Subcutaneous abdominal adipose tissue (tissue), 5 donors: ENCODE results near the gene FAM193B.

Source experiments
- H3K27ac ChIP-seq: one replicate; pipeline ENCODE4 v1.7.0; 2013; ENCODE audit warnings: low read depth, mild to moderate bottlenecking, inconsistent platforms, low read length, moderate library complexity
- H3K27me3 ChIP-seq, 5 donors: one replicate each; pipeline ENCODE4 v1.7.0; 2013; ENCODE audit warnings: low read length in 5 of 5, inconsistent platforms in 1 of 5; ENCODE audit not compliant: control insufficient read depth in 5 of 5, insufficient read depth in 4 of 5
- H3K36me3 ChIP-seq, 5 donors: one replicate each; pipeline ENCODE4 v1.7.0; 2013; ENCODE audit warnings: low read length in 5 of 5; ENCODE audit not compliant: control insufficient read depth in 5 of 5, insufficient read depth in 5 of 5
- H3K4me1 ChIP-seq, 5 donors: one replicate each; pipeline ENCODE4 v1.7.0; 2013; ENCODE audit warnings: low read length in 5 of 5, mild to moderate bottlenecking in 3 of 5, moderate library complexity in 1 of 5; ENCODE audit not compliant: control insufficient read depth in 5 of 5, insufficient read depth in 5 of 5
- H3K4me3 ChIP-seq, 5 donors: one replicate each; pipeline ENCODE4 v1.7.0; 2013; ENCODE audit warnings: low read length in 5 of 5, low read depth in 1 of 5
- H3K9ac ChIP-seq, 5 donors: one replicate each; pipeline ENCODE4 v1.7.0; 2013; ENCODE audit warnings: low read length in 5 of 5, mild to moderate bottlenecking in 4 of 5, moderate library complexity in 3 of 5
- H3K9me3 ChIP-seq, 5 donors: one replicate each; pipeline ENCODE4 v1.7.0; 2013; ENCODE audit warnings: low read length in 5 of 5; ENCODE audit not compliant: control insufficient read depth in 5 of 5
- donor health status: healthy.
- donor health status: healthy.
- donor health status: healthy.
- donor health status: healthy.
- donor health status: healthy.

Gene FAM193B

DNA sequence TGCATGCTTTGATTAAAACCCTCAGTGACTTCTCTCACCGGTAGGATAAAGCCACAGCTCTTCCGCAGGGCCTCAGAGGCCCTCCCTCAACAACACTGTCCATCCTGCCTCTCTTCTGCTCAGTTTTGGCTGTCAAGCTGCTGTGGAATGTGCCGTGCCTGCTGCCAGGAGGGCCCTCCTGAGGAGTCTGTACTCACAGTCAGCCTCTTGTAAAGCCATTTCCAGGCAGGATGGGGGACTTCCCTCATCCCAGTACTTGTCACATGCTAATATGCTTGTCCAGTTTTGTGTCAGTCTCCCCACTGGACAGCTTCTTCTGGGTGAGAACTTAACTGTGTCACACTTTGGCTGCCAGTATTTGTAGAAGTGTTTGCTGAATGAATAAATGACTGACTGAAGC, 23.7 kb downstream of the FAM193B start:
- Histone ChIP-seq H3K9ac (no peak overlapping the region), H3K27ac (no peak overlapping the region), H3K4me3 (no peak overlapping the region)

GRCh38 chr5:177529247-177530203, 24.8 kb downstream of the FAM193B start:
- Histone ChIP-seq H3K36me3 (peaks cover 0 to 94% (median 89%) of the 10 kb centered on the region in 5 donors), H3K9ac (no peak overlapping the region), H3K4me3 (no peak overlapping the region), H3K27ac (no peak overlapping the region), H3K27me3 (no peaks in the 10 kb centered on the region), H3K9me3 (no peaks in the 10 kb centered on the region), H3K4me1 (no peaks in the 10 kb centered on the region)

More for the DNA sequence above, 23.7 kb downstream of the FAM193B start:
- Histone ChIP-seq H3K36me3 (peaks cover 0 to 90% (median 79%) of the 10 kb centered on the region in 5 donors), H3K27me3 (no peaks in the 10 kb centered on the region), H3K4me1 (no peaks in the 10 kb centered on the region), H3K9me3 (no peaks in the 10 kb centered on the region)

GRCh38 chr5:177528631-177529030, 25.7 kb downstream of the FAM193B start:
- Histone ChIP-seq H3K9ac (no peak overlapping the region), H3K27ac (no peak overlapping the region), H3K4me1 (no peaks in the 10 kb centered on the region), H3K27me3 (no peaks in the 10 kb centered on the region), H3K4me3 (no peak overlapping the region), H3K9me3 (no peaks in the 10 kb centered on the region), H3K36me3 (peaks cover 0 to 97% (median 91%) of the 10 kb centered on the region in 5 donors)

DNA sequence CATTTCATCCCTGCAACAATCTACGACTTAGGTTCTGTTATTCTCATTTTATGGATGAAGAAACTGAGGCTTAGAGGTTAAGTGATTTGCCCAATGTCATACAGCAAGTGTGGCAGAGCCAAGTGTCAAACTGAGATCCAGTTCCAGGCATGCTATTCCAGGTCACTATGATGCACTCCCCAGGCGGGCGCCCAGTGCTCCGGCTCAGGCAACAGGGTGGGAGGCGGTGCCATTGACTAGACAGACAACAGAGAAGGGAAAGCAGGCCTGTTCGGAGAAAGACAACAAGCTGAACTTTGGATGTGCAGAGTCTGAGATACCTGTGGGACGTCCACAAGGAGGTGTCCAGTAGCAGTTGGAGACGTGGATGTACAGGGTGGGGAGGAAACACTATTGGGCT, 26.8 kb downstream of the FAM193B start:
- Histone ChIP-seq H3K27me3 (no peaks in the 10 kb centered on the region), H3K4me3 (no peak overlapping the region), H3K27ac (no peak overlapping the region), H3K4me1 (no peaks in the 10 kb centered on the region), H3K9ac (no peak overlapping the region), H3K9me3 (no peaks in the 10 kb centered on the region), H3K36me3 (peaks cover 0 to 94% (median 91%) of the 10 kb centered on the region in 5 donors)

DNA sequence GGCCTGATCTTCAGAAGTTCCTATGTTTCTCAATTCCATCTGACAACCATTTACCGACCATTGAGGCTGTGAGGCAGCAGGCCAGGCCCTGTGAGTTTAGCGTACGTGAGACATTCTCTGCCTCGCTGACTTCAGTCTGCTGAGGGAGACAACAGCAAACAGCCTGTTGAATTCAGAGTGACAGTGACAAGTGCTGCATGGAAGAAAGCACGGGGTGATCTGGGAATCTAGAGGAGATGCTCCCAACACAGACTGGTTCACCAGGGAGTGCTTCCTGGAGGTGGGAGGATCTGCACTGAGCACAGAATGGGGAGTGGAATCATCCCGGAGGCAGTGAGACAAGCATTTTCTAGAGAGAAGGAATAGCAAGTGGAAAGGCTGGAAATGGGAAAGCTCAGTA, 27.6 kb downstream of the FAM193B start:
- H3K9me3 ChIP-seq, result no peaks in the 10 kb centered on the region
- no peak overlapping the region for H3K4me3 ChIP-seq
- H3K27me3 ChIP-seq, result no peaks in the 10 kb centered on the region
- H3K9ac ChIP-seq, result no peak overlapping the region
- H3K27ac ChIP-seq, result no peak overlapping the region
- H3K36me3 ChIP-seq, result peaks cover 0 to 91% (median 88%) of the 10 kb centered on the region in 5 donors
- no peaks in the 10 kb centered on the region for H3K4me1 ChIP-seq

DNA sequence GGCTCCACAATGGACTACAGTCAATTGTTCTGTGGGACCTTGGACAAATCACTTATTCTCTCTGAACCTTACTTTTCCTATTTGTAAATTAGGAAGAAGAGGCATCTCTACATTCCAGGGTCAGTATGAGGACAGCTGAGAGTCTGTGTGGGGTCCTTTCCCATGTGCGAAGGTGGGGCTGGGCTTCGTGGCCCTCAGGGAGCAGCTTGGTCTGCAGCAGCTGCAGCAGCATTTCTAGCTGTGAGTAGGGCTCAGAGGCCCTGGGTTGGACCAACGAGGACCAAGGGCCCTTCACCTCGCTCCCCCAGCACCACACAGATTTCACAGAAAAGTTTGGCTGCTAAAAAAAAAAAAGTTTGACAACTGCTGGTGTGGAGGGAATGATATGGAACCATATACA, 28.2 kb downstream of the FAM193B start:
- Histone ChIP-seq H3K9ac (no peak overlapping the region), H3K4me1 (no peaks in the 10 kb centered on the region), H3K9me3 (no peaks in the 10 kb centered on the region), H3K27me3 (no peaks in the 10 kb centered on the region), H3K36me3 (peaks cover 0 to 91% (median 88%) of the 10 kb centered on the region in 5 donors), H3K27ac (no peak overlapping the region), H3K4me3 (no peak overlapping the region)

GRCh38 chr5:177524941-177525655, 29.3 kb downstream of the FAM193B start:
- no peaks in the 10 kb centered on the region for H3K4me1 ChIP-seq
- peak overlapping the region in 1 of 5 donors; percentile 39 for H3K9ac ChIP-seq
- no peak overlapping the region for H3K27ac ChIP-seq
- no peaks in the 10 kb centered on the region for H3K27me3 ChIP-seq
- H3K4me3 ChIP-seq, result no peak overlapping the region
- no peaks in the 10 kb centered on the region for H3K9me3 ChIP-seq
- H3K36me3 ChIP-seq, result peaks cover 0 to 91% (median 88%) of the 10 kb centered on the region in 5 donors

DNA sequence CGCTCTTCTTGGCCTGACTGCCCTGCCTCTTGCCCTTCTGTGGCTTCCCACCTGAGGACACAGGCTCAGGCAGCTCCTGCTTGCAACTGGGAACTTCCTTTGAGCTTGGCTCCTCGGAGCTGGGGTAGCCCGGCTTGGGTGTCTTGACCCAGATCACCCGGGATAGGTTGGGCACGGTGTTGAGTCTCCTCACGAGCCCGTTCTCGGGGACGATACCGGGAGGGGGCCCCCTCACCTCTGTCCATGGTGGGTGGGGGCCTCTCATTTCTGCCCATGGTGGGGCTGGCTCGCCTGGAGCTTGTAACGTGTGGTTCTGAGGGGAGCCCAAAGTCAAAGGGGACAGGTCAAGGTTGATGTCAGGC, 29.8 kb downstream of the FAM193B start:
- Histone ChIP-seq H3K9me3 (no peaks in the 10 kb centered on the region), H3K27ac (no peak overlapping the region), H3K27me3 (no peaks in the 10 kb centered on the region), H3K4me1 (no peaks in the 10 kb centered on the region), H3K36me3 (peaks cover 0 to 91% (median 87%) of the 10 kb centered on the region in 5 donors), H3K9ac (no peak overlapping the region), H3K4me3 (no peak overlapping the region)

DNA sequence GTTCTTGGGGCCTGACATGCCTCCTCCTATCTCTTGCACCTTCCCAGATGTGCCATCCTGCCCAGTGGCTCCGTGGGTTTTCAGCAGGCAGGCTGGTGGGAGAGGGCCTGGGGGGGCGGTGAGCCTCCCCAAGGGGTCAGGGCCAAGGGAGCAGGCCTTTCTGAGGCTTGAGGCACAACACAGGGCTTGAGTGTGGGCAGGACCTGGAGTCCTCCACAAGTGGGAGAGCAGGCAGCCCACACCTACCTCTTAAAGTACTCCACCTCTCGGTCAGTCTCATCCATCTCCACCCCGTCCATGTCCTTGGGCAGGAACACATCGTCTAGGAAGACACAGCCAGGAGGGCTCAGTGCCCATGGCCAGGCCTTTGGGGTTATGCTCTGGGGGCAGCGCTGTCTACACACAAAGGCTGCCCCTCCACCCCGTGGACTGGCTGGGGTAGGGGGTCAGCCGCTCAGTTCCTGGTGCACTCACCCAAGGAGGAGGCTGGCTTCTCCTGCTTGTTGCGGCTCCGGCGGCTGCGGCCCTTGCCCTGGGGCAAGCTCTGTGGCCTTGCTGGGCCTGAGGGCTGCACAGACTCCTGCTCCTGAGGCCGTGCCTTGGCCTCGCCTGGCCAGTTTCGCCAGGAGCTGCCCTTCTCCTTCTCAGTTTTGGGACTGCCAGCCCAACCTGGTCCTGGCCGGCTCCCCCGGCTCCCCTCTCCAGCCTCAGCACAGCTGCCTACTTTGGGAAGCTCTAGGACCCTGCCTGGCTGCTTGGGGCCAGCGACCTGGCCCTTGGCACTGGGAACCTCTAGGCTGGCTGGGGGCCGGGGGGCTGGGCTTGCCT, 30.4 kb downstream of the FAM193B start:
- Histone ChIP-seq H3K4me3 (no peak overlapping the region), H3K27ac (no peak overlapping the region), H3K4me1 (no peaks in the 10 kb centered on the region), H3K36me3 (peaks cover 0 to 91% (median 82%) of the 10 kb centered on the region in 5 donors), H3K9me3 (no peaks in the 10 kb centered on the region), H3K9ac (no peak overlapping the region), H3K27me3 (no peaks in the 10 kb centered on the region)
